Right lobe of liver (tissue), 6 donors: ENCODE results near the gene PRKAR1B. TPM values are rescaled to one million over a fixed set of nuclear protein-coding genes. Genes with fewer than 3 reads are reported as not detected.

Experiments used
- ATAC-seq, 4 donors: fragments of 200-7000 bp; cut with Tn5 transposase; one replicate each; pipeline ENCODE4 v1.9.1; 2020; ENCODE audit warnings: mild to moderate bottlenecking in 4 of 4, moderate library complexity in 4 of 4
- DNase-seq, 3 donors: peaks; one replicate each; pipeline ENCODE4 v3.0.0-alpha.2; 2020
- H3K27ac ChIP-seq, 3 donors: fragments of 200-600 bp; one replicate each; pipeline ENCODE4 v1.8.0; 2022
- H3K27me3 ChIP-seq, 2 donors: fragments of 200-600 bp; one replicate each; pipeline ENCODE4 v1.8.0; 2022
- H3K36me3 ChIP-seq, 4 donors: fragments of 200-600 bp; sonication (generic) in 1 of 4; one replicate each; pipeline versions ENCODE4 v1.5.1 to v1.8.0; 2017 to 2022; ENCODE audit warnings: control low read depth in 1 of 4
- H3K4me1 ChIP-seq, 4 donors: fragments of 200-600 bp; sonication (generic) in 1 of 4; one replicate each; pipeline versions ENCODE4 v1.5.1 to v1.8.0; 2017 to 2022; ENCODE audit warnings: control low read depth in 1 of 4
- H3K4me3 ChIP-seq, 3 donors: fragments of 200-600 bp; one replicate each; pipeline ENCODE4 v1.8.0; 2022
- H3K9me3 ChIP-seq, 4 donors: fragments of 200-600 bp; sonication (generic) in 1 of 4; one replicate each; pipeline versions ENCODE4 v1.5.1 to v1.8.0; 2017 to 2022; ENCODE audit warnings: control low read depth in 1 of 4
- POLR2A ChIP-seq: fragments of 450-650 bp; IDR thresholded peaks from one replicate; pipeline ENCODE4 v1.6.1; 2017; ENCODE audit warnings: antibody characterized with exemption, mild to moderate bottlenecking
- WGBS: methylation state at CpG from one replicate; pipeline ENCODE4 v1.1.6; 2018; ENCODE audit warnings: low coverage, low lambda C conversion rate; ENCODE audit not compliant: insufficient coverage; ENCODE audit errors: missing lambda C conversion rate; 5-methylcytosine and 5-hydroxymethylcytosine counted together
- intact Hi-C, 2 donors: fragments of 100-400 bp; cut with DNase I; formaldehyde crosslinking; loops; one replicate each; pipeline versions ENCODE4 v1.11.2 to v1.14.1; 2022
- total RNA-seq, 6 experiments: library from RNA; depleted of rRNA in 2 of 6; stranded (reverse); fragments of >200 nt in 2 of 6; fragmentation: NEBNext Ultra II Directional in 3 of 6; extraction: Animal tissue kit (Norgen Biotek cat#: 25700) in 3 of 6; gene quantifications; one replicate each; pipeline versions ENCODE4 v1.1.0 to v1.2.4, GENCODE V29; 2016 to 2023
- TF ChIP-seq, protein P1 (sequence below), 4 donors: fragments of 200-600 bp in 3 of 4; fragments of 450-650 bp in 1 of 4; IDR thresholded peaks; one replicate each; pipeline versions ENCODE4 v1.5.1 to v1.8.0; 2016 to 2022; ENCODE audit warnings: antibody characterized with exemption in 4 of 4, mild to moderate bottlenecking in 2 of 4
- donor health status: DM: no; HTN: yes; CAD: no.
- donor health status: DM: no; HTN: no; CAD: no.
- donor health status: DM: no; HTN: no; CAD: no.
- donor health status: DM: no; HTN: yes; CAD: no.
- donor health status: DM: no; HTN: yes; CAD: no.

PRKAR1B gene
- total RNA-seq, 6 experiments from 2014 or later: 4.7 to 20.8 (median 11.3) TPM

DNA sequence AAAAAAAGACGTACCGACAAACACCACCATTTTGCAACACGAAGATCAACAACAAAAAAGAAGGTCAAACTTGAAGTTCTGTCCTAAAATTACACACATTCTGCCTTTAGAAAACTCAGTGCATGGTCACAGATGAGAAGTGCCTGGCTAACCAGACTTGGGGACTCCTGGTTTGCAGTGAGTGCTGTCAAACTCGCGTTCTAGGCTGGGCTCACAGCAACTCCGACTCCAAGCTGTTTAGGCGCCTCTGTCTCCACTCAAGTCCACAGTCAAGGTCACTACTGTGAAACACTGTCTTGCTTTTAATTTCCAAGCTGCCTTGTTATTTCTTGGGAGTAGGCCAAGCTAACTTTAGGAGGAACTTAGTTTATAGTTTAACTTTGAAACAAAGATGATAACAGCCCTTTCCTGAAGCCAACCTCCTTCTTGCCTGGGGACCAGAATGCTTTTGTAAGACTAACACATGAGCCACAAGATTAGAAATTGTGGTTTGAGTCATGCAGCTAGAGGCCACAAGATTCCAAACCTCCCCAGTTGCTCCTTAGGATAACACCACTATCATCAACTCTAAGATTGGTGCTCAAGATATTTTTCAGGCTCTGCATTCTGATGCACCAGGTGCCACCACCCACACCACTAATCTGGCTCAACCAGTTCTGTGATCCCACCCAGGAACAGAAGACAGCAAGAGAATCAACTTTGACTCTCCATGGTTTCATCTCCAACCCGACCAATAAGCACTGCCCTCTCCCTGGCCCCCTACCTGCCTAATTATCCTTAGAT lies 1.7 kb downstream of the PRKAR1B start:
- TF ChIP-seq, protein P1, sequence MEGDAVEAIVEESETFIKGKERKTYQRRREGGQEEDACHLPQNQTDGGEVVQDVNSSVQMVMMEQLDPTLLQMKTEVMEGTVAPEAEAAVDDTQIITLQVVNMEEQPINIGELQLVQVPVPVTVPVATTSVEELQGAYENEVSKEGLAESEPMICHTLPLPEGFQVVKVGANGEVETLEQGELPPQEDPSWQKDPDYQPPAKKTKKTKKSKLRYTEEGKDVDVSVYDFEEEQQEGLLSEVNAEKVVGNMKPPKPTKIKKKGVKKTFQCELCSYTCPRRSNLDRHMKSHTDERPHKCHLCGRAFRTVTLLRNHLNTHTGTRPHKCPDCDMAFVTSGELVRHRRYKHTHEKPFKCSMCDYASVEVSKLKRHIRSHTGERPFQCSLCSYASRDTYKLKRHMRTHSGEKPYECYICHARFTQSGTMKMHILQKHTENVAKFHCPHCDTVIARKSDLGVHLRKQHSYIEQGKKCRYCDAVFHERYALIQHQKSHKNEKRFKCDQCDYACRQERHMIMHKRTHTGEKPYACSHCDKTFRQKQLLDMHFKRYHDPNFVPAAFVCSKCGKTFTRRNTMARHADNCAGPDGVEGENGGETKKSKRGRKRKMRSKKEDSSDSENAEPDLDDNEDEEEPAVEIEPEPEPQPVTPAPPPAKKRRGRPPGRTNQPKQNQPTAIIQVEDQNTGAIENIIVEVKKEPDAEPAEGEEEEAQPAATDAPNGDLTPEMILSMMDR (IDR thresholded peaks at IDR 0.05): no peak
- no peak for TF ChIP-seq POLR2A
- WGBS: 100% methylated on average over 2 of the region's 8 CpGs
- H3K36me3 ChIP-seq: no peaks in the 10 kb centered on the region
- H3K9me3 ChIP-seq: no peaks in the 10 kb centered on the region
- H3K27me3 ChIP-seq: no peaks in the 10 kb centered on the region
- peak overlapping the region in 2 of 3 donors; percentile 68 to 98 for H3K4me3 ChIP-seq
- DNase-seq: no peak
- no peak for ATAC-seq
- intact Hi-C loops: no loop called here
- no peak overlapping the region for H3K27ac ChIP-seq
- H3K4me1 ChIP-seq: peaks cover 0 to 11% (median 0%) of the 10 kb centered on the region in 4 donors

- no peaks in the 10 kb centered on the region for H3K27me3 ChIP-seq
- intact Hi-C loops: no loop called here
- no peak for ATAC-seq
- 92% methylated on average over 5 of the region's 7 CpGs for WGBS
- H3K9me3 ChIP-seq: no peaks in the 10 kb centered on the region
- no peaks in the 10 kb centered on the region for H3K36me3 ChIP-seq
- no peak overlapping the region for H3K4me3 ChIP-seq
- peaks cover 0 to 11% (median 0%) of the 10 kb centered on the region in 4 donors for H3K4me1 ChIP-seq
- TF ChIP-seq, protein P1 (IDR thresholded peaks at IDR 0.05): no peak
- no peak for DNase-seq
- no peak overlapping the region for H3K27ac ChIP-seq
Observed at GRCh38 chr7:724298-724697, 2.8 kb downstream of the PRKAR1B start.

DNA sequence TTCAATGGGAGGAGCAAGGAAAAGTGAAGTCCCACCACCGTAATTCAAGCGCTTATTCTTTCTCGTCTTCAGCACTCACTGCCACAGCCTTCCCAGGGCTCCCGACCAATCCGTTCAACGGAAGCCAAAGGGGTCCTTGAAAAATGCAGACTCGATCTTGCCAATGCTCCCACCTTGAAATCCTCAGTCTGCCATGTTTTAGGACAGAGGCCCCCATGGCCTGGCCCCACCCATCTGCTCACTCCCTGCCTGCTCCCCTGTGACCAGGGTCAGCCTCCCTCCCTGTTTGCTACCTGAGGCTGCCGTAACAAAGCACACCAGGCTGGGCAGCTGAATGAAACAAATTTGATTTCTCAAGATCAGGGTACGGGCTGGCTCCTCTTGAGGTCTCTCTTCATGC lies 3.5 kb downstream of the PRKAR1B start:
- Histone ChIP-seq H3K9me3 (no peaks in the 10 kb centered on the region), H3K36me3 (no peaks in the 10 kb centered on the region), H3K27ac (no peak overlapping the region), H3K4me3 (no peak overlapping the region), H3K27me3 (no peaks in the 10 kb centered on the region), H3K4me1 (peaks cover 0 to 11% (median 0%) of the 10 kb centered on the region in 4 donors)
- TF ChIP-seq, protein P1 (IDR thresholded peaks at IDR 0.05): no peak
- TF ChIP-seq POLR2A: no peak
- ATAC-seq (no peak), DNase-seq (no peak)
- intact Hi-C loops: no loop called here
- 87% methylated on average over 9 of the region's 9 CpGs for WGBS

- WGBS: 98% methylated on average over 4 of the region's 5 CpGs
- H3K9me3 ChIP-seq: no peaks in the 10 kb centered on the region
- H3K36me3 ChIP-seq: no peaks in the 10 kb centered on the region
- no peaks in the 10 kb centered on the region for H3K27me3 ChIP-seq
- H3K4me3 ChIP-seq: no peak overlapping the region
- ATAC-seq: no peak
- TF ChIP-seq POLR2A: no peak
- TF ChIP-seq, protein P1 (IDR thresholded peaks at IDR 0.05): no peak
- H3K27ac ChIP-seq: no peak overlapping the region
- DNase-seq: no peak
- H3K4me1 ChIP-seq: peaks cover 0 to 7% (median 0%) of the 10 kb centered on the region in 4 donors
- intact Hi-C loops: no loop called here
Observed at GRCh38 chr7:721619-722248, 5.3 kb downstream of the PRKAR1B start.
